HEK293 (cell line): ENCODE measurements around the gene CELA2A.

ENCODE experiments used
- CTCF ChIA-PET: fragments of 350-600 bp; formaldehyde crosslinking; extraction: SDS; loops from one replicate; lab custom pipeline; 2021; ENCODE audit warnings: antibody characterized with exemption; lab: Yijun Ruan, JAX
- POLR2A ChIA-PET: fragments of 300-600 bp; formaldehyde crosslinking; extraction: SDS; loops from one replicate; lab custom pipeline; 2020; ENCODE audit warnings: antibody characterized with exemption, inconsistent platforms; lab: Yijun Ruan, JAX
- H3K27ac ChIP-seq: fragments of 200-500 bp; sonication (Bioruptor generic); 2 replicates; pipeline ENCODE4 v1.5.1; 2014; ENCODE audit warnings: low read depth, low read length, control low read depth, inconsistent platforms; ENCODE audit errors: extremely low read depth
- H3K36me3 ChIP-seq, 2 experiments: fragments of 200-500 bp in 1 of 2; sonication (Bioruptor generic) in 1 of 2; 1 replicate in 1 of 2; 2 replicates in 1 of 2; pipeline ENCODE4 v1.5.1; 2014 to 2017; ENCODE audit warnings: inconsistent platforms in 2 of 2, low read length in 2 of 2; ENCODE audit not compliant: control insufficient read depth in 2 of 2, insufficient read depth in 1 of 2
- H3K4me1 ChIP-seq: fragments of 200-500 bp; sonication (Bioruptor generic); 2 replicates; pipeline ENCODE4 v1.5.1; 2014; ENCODE audit warnings: mild to moderate bottlenecking, low read length, inconsistent platforms; ENCODE audit not compliant: control insufficient read depth, insufficient read depth
- H3K4me3 ChIP-seq: 2 replicates; pipeline ENCODE4 v1.5.1; 2011; ENCODE audit warnings: low read depth, mild to moderate bottlenecking, control low read depth, low read length, moderate library complexity
- H3K9me3 ChIP-seq: fragments of 200-500 bp; sonication (Bioruptor generic); 2 replicates; pipeline ENCODE4 v1.5.1; 2014; ENCODE audit warnings: low read depth, low read length, inconsistent platforms; ENCODE audit not compliant: control insufficient read depth, insufficient read depth
- FEZF1 ChIP-seq: fragments of 450-650 bp; formaldehyde crosslinking; IDR thresholded peaks from 2 replicates; pipeline ENCODE4 v1.5.1; 2016; ENCODE audit warnings: missing biosample characterization, missing genetic modification characterization
- GLIS1 ChIP-seq: fragments of 450-650 bp; formaldehyde crosslinking; IDR thresholded peaks from 2 replicates; pipeline ENCODE4 v1.5.1; 2016; ENCODE audit warnings: missing biosample characterization, missing genetic modification characterization
- IKZF3 ChIP-seq: fragments of 450-650 bp; IDR thresholded peaks from 2 replicates; pipeline ENCODE4 v1.5.0; 2018; ENCODE audit warnings: missing biosample characterization, mild to moderate bottlenecking, missing genetic modification characterization, moderate library complexity
- KLF16 ChIP-seq: fragments of 450-650 bp; formaldehyde crosslinking; IDR thresholded peaks from 2 replicates; pipeline ENCODE4 v1.5.1; 2017; ENCODE audit warnings: missing biosample characterization, missing genetic modification characterization
- MZF1 ChIP-seq: fragments of 450-650 bp; formaldehyde crosslinking; IDR thresholded peaks from 2 replicates; pipeline ENCODE4 v1.5.1; 2017; ENCODE audit warnings: missing biosample characterization, missing genetic modification characterization, borderline replicate concordance
- SCRT2 ChIP-seq: fragments of 450-650 bp; formaldehyde crosslinking; IDR thresholded peaks from 2 replicates; pipeline ENCODE4 v1.5.1; 2016; ENCODE audit warnings: missing biosample characterization, missing genetic modification characterization
- ZNF138 ChIP-seq: fragments of 450-650 bp; formaldehyde crosslinking; IDR thresholded peaks from 2 replicates; pipeline ENCODE4 v1.5.1; 2016; ENCODE audit warnings: missing biosample characterization, missing genetic modification characterization, borderline replicate concordance
- ZNF155 ChIP-seq: fragments of 450-650 bp; formaldehyde crosslinking; IDR thresholded peaks from 2 replicates; pipeline ENCODE4 v1.5.1; 2016; ENCODE audit warnings: missing biosample characterization, missing genetic modification characterization
- ZNF184 ChIP-seq: fragments of 450-650 bp; IDR thresholded peaks from 2 replicates; pipeline ENCODE4 v1.5.1; 2018; ENCODE audit warnings: missing biosample characterization, mild to moderate bottlenecking, missing genetic modification characterization
- ZNF2 ChIP-seq: fragments of 450-650 bp; formaldehyde crosslinking; IDR thresholded peaks from 2 replicates; pipeline ENCODE4 v1.5.1; 2016; ENCODE audit warnings: missing biosample characterization, missing genetic modification characterization
- ZNF335 ChIP-seq: fragments of 450-650 bp; formaldehyde crosslinking; conservative IDR thresholded peaks from 2 replicates; pipeline ENCODE4 v1.5.1; 2016; ENCODE audit warnings: missing biosample characterization, missing genetic modification characterization
- ZNF354C ChIP-seq: fragments of 450-650 bp; formaldehyde crosslinking; IDR thresholded peaks from 2 replicates; pipeline ENCODE4 v1.5.1; 2016; ENCODE audit warnings: missing biosample characterization, missing genetic modification characterization, low read depth, borderline replicate concordance
- ZNF404 ChIP-seq: fragments of 450-650 bp; formaldehyde crosslinking; IDR thresholded peaks from 2 replicates; pipeline ENCODE4 v1.5.1; 2017; ENCODE audit warnings: missing biosample characterization, missing genetic modification characterization
- ZNF416 ChIP-seq: fragments of 450-650 bp; formaldehyde crosslinking; IDR thresholded peaks from 2 replicates; pipeline ENCODE4 v1.5.1; 2016; ENCODE audit warnings: missing biosample characterization, missing genetic modification characterization
- ZNF548 ChIP-seq: fragments of 450-650 bp; formaldehyde crosslinking; IDR thresholded peaks from 2 replicates; pipeline ENCODE4 v1.5.1; 2016; ENCODE audit warnings: missing biosample characterization, missing genetic modification characterization
- ZNF549 ChIP-seq: fragments of 450-650 bp; IDR thresholded peaks from 2 replicates; pipeline ENCODE4 v1.5.1; 2018; ENCODE audit warnings: missing biosample characterization, missing genetic modification characterization, mild to moderate bottlenecking, inconsistent platforms, moderate library complexity
- ZNF571 ChIP-seq: fragments of 450-650 bp; formaldehyde crosslinking; IDR thresholded peaks from 2 replicates; pipeline ENCODE4 v1.5.0; 2017; ENCODE audit warnings: missing biosample characterization, missing genetic modification characterization
- ZNF76 ChIP-seq: fragments of 450-650 bp; formaldehyde crosslinking; IDR thresholded peaks from 2 replicates; pipeline ENCODE4; 2016; ENCODE audit warnings: low read depth, missing biosample characterization, missing genetic modification characterization, borderline replicate concordance
- ZNF830 ChIP-seq: fragments of 450-650 bp; IDR thresholded peaks from 2 replicates; pipeline ENCODE4 v1.5.0; 2018; ENCODE audit warnings: missing biosample characterization, missing genetic modification characterization, low read depth, mild to moderate bottlenecking, moderate library complexity
- ZXDB ChIP-seq: fragments of 450-650 bp; formaldehyde crosslinking; IDR thresholded peaks from 2 replicates; pipeline ENCODE4 v1.5.1; 2016; ENCODE audit warnings: missing biosample characterization, missing genetic modification characterization
- TF ChIP-seq, protein P1 (sequence below): fragments of 450-650 bp; formaldehyde crosslinking; IDR thresholded peaks from 2 replicates; pipeline ENCODE4 v1.5.1; 2017; ENCODE audit warnings: missing biosample characterization, missing genetic modification characterization
- TF ChIP-seq, protein P2 (sequence below): fragments of 450-650 bp; formaldehyde crosslinking; optimal IDR thresholded peaks from 2 replicates; pipeline ENCODE3; 2016; ENCODE audit warnings: missing biosample characterization, mild to moderate bottlenecking, missing genetic modification characterization
- TF ChIP-seq, protein P3 (sequence below): fragments of 450-650 bp; formaldehyde crosslinking; IDR thresholded peaks from 2 replicates; pipeline ENCODE4 v1.5.1; 2016; ENCODE audit warnings: missing biosample characterization, missing genetic modification characterization
- TF ChIP-seq, protein P4 (sequence below): fragments of 450-650 bp; formaldehyde crosslinking; conservative IDR thresholded peaks from 2 replicates; pipeline ENCODE4 v1.5.1; 2016; ENCODE audit warnings: low read depth, missing biosample characterization, missing genetic modification characterization
- TF ChIP-seq, protein P5 (sequence below): fragments of 450-650 bp; formaldehyde crosslinking; IDR thresholded peaks from 2 replicates; pipeline ENCODE4 v1.5.1; 2016; ENCODE audit warnings: missing biosample characterization, missing genetic modification characterization, borderline replicate concordance
- TF ChIP-seq, protein P6 (sequence below): fragments of 450-650 bp; formaldehyde crosslinking; IDR thresholded peaks from 2 replicates; pipeline ENCODE4 v1.5.1; 2016; ENCODE audit warnings: missing biosample characterization, missing genetic modification characterization

The CELA2A gene

DNA sequence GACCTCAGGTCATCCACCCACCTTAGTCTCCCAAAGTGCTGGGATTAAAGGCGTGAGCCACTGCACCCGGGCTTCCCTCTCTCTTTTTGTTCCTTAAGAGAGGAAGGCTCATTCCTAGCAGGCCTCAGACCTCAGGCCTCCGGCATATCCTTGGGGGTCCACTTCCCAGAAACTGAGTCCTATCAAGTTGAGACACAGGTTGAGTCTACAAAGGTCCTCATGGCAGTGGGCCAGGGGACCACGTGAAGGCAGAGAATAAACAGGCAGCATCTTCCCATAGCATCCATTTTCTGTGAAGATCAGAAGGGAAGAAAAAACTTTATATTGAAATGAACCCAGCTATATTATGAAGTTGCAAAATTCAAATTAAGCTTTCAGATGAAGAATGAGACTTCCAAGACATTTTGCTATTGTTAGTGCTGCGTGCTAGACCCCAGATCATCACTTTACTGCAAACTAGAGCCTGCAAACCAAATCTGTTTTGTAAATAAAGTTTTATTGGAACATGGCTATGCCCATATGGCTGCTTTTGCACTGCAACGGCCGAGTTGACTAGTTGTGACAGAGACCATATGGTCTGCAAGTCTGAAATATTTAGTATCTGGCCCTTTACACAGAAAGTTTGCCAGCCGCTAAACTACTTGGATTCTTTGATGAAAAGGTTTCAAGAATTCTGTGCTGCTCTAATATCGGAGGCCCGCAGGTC, 3.5 kb upstream of the CELA2A start:
- CTCF ChIA-PET = interaction anchor here (0.6 kb wide), 1 partner anchor 38 kb away, joined by 3 read pairs; no protein-coding TSS in a partner anchor
- TF ChIP-seq ZNF138 (tag by site-specific recombination) = no peak
- no peak for TF ChIP-seq ZNF416 (tag by site-specific recombination)
- no peak for TF ChIP-seq ZNF571 (tag by site-specific recombination)
- TF ChIP-seq ZNF548 (tag by site-specific recombination) = no peak
- TF ChIP-seq ZNF155 (tag by site-specific recombination) = no peak
- TF ChIP-seq ZNF184 (tag by site-specific recombination) = no peak
- TF ChIP-seq, protein P1, sequence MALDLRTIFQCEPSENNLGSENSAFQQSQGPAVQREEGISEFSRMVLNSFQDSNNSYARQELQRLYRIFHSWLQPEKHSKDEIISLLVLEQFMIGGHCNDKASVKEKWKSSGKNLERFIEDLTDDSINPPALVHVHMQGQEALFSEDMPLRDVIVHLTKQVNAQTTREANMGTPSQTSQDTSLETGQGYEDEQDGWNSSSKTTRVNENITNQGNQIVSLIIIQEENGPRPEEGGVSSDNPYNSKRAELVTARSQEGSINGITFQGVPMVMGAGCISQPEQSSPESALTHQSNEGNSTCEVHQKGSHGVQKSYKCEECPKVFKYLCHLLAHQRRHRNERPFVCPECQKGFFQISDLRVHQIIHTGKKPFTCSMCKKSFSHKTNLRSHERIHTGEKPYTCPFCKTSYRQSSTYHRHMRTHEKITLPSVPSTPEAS = no peak
- TF ChIP-seq, protein P2, sequence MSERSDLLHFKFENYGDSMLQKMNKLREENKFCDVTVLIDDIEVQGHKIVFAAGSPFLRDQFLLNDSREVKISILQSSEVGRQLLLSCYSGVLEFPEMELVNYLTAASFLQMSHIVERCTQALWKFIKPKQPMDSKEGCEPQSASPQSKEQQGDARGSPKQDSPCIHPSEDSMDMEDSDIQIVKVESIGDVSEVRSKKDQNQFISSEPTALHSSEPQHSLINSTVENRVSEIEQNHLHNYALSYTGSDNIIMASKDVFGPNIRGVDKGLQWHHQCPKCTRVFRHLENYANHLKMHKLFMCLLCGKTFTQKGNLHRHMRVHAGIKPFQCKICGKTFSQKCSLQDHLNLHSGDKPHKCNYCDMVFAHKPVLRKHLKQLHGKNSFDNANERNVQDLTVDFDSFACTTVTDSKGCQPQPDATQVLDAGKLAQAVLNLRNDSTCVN (tag by site-specific recombination) = no peak
- TF ChIP-seq GLIS1 = no peak
- TF ChIP-seq ZNF354C (tag by site-specific recombination) = no peak
- no peak for TF ChIP-seq ZNF404 (tag by site-specific recombination)
- TF ChIP-seq ZNF830 (tag by site-specific recombination) = no peak
- no peak for TF ChIP-seq ZNF549 (tag by site-specific recombination)
- TF ChIP-seq ZXDB (tag by site-specific recombination) = no peak
- TF ChIP-seq, protein P3, sequence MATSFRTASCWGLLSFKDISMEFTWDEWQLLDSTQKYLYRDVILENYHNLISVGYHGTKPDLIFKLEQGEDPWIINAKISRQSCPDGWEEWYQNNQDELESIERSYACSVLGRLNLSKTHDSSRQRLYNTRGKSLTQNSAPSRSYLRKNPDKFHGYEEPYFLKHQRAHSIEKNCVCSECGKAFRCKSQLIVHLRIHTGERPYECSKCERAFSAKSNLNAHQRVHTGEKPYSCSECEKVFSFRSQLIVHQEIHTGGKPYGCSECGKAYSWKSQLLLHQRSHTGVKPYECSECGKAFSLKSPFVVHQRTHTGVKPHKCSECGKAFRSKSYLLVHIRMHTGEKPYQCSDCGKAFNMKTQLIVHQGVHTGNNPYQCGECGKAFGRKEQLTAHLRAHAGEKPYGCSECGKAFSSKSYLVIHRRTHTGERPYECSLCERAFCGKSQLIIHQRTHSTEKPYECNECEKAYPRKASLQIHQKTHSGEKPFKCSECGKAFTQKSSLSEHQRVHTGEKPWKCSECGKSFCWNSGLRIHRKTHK (tag by site-specific recombination) = no peak
- TF ChIP-seq ZNF76 (tag by site-specific recombination) = no peak
- TF ChIP-seq SCRT2 (tag by site-specific recombination) = no peak
- no peak for TF ChIP-seq ZNF2 (tag by site-specific recombination)
- TF ChIP-seq, all 188 proteins: peak for 0
- POLR2A ChIA-PET = no interaction called here
- no peaks in the 10 kb centered on the region for H3K9me3 ChIP-seq
- no peak overlapping the region for H3K4me3 ChIP-seq
- no peaks in the 10 kb centered on the region for H3K36me3 ChIP-seq
- H3K4me1 ChIP-seq = no peaks in the 10 kb centered on the region
- no peak overlapping the region for H3K27ac ChIP-seq

DNA sequence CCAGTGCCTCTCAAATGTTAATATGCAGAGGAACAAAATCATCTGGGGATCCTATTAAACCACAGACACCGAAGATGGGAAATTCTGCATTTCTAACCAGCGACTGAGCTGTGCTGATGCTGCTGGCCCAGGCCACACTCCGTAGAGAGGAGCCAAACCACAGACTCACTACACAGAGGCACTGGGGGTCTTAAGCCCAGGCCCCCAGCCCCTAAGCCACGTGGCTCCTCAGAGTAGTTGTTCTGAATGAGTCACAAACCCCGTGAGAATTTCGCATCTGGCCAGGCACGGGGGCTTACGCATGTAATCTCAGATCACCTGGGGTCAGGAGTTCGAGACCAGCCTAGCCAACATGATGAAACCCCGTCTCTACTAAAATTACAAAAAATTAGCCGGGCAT, 2.8 kb upstream of the CELA2A start:
- POLR2A ChIA-PET = no interaction called here
- H3K9me3 ChIP-seq = no peaks in the 10 kb centered on the region
- H3K4me1 ChIP-seq = no peaks in the 10 kb centered on the region
- CTCF ChIA-PET = no interaction called here
- H3K27ac ChIP-seq = no peak overlapping the region
- H3K36me3 ChIP-seq = no peaks in the 10 kb centered on the region
- TF ChIP-seq, protein P4, sequence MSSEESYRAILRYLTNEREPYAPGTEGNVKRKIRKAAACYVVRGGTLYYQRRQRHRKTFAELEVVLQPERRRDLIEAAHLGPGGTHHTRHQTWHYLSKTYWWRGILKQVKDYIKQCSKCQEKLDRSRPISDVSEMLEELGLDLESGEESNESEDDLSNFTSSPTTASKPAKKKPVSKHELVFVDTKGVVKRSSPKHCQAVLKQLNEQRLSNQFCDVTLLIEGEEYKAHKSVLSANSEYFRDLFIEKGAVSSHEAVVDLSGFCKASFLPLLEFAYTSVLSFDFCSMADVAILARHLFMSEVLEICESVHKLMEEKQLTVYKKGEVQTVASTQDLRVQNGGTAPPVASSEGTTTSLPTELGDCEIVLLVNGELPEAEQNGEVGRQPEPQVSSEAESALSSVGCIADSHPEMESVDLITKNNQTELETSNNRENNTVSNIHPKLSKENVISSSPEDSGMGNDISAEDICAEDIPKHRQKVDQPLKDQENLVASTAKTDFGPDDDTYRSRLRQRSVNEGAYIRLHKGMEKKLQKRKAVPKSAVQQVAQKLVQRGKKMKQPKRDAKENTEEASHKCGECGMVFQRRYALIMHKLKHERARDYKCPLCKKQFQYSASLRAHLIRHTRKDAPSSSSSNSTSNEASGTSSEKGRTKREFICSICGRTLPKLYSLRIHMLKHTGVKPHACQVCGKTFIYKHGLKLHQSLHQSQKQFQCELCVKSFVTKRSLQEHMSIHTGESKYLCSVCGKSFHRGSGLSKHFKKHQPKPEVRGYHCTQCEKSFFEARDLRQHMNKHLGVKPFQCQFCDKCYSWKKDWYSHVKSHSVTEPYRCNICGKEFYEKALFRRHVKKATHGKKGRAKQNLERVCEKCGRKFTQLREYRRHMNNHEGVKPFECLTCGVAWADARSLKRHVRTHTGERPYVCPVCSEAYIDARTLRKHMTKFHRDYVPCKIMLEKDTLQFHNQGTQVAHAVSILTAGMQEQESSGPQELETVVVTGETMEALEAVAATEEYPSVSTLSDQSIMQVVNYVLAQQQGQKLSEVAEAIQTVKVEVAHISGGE (tag by site-specific recombination) = no peak
- TF ChIP-seq FEZF1 (tag by site-specific recombination) (no peak), ZNF335 (tag by site-specific recombination) (peak; percentile 43; the same call in 1 of the 2 replicates), MZF1 (no peak), IKZF3 (no peak), KLF16 (tag by site-specific recombination) (no peak)
- TF ChIP-seq, protein P5, sequence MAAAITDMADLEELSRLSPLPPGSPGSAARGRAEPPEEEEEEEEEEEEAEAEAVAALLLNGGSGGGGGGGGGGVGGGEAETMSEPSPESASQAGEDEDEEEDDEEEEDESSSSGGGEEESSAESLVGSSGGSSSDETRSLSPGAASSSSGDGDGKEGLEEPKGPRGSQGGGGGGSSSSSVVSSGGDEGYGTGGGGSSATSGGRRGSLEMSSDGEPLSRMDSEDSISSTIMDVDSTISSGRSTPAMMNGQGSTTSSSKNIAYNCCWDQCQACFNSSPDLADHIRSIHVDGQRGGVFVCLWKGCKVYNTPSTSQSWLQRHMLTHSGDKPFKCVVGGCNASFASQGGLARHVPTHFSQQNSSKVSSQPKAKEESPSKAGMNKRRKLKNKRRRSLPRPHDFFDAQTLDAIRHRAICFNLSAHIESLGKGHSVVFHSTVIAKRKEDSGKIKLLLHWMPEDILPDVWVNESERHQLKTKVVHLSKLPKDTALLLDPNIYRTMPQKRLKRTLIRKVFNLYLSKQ (tag by site-specific recombination) = no peak
- TF ChIP-seq, protein P6, sequence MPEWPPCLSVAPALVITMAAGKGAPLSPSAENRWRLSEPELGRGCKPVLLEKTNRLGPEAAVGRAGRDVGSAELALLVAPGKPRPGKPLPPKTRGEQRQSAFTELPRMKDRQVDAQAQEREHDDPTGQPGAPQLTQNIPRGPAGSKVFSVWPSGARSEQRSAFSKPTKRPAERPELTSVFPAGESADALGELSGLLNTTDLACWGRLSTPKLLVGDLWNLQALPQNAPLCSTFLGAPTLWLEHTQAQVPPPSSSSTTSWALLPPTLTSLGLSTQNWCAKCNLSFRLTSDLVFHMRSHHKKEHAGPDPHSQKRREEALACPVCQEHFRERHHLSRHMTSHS (tag by site-specific recombination) = no peak
- H3K4me3 ChIP-seq = no peak overlapping the region
